ENCODE results near the gene IQSEC1.

The IQSEC1 gene

DNA sequence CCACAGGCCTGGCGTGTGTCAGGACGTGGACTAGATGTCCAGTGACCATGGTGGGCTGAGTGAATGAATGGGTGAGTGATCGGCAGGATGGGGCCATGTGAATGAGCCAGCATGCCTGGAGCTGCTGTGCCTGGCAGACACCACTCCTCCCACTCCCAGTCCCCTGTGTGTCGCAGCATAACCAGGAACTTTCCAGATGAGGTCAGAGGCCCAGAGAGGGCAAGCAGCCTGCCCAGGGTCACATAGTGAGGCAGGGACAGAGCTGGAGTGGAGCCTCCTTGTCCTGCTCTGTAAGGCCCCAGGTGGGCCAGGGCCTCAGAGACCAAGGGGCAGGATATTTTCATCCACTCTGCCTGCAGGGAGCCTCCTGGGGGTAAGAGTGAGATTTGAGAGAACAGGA is 6.4 kb downstream of the IQSEC1 start:
- Histone ChIP-seq H3K9ac (no peak overlapping the region), H3K4me1 (no peaks in the 10 kb centered on the region)

DNA sequence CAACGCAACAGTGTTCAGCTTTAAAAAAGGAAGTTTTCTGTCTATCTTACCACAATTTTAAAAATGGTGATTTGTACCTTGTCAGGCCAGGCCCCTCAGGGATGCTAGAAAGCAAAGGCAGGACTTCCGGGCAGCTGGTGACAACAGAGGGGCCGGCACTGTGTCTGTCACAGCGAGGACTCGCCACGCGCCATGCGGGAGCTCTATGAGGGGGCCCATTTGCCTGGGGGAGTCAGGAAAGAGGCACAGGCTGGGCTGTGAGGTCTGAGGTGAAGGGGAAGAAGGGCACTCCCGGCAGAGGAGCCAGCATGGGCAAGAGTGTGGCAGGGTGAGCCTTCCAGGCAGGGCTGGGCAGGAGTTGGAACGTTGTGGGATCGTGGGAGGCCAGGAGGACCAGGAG is 7.0 kb downstream of the IQSEC1 start:
- Histone ChIP-seq H3K79me2 (no peaks in the 10 kb centered on the region), H3K9me3 (ENCODE audit: control insufficient read depth, low read length) (no peaks in the 10 kb centered on the region), H3K4me2 (ENCODE audit: low read length) (no peak overlapping the region), H3K4me1 (no peaks in the 10 kb centered on the region), H3K36me3 (ENCODE audit: control insufficient read depth, insufficient read depth, low read length) (no peaks in the 10 kb centered on the region), H3K27me3 (ENCODE audit: control insufficient read depth, insufficient read depth, low read length) (no peaks in the 10 kb centered on the region), H3K4me3 (ENCODE audit: low read depth, low read length) (no peak overlapping the region), H2AFZ (no peak overlapping the region), H3K9ac (no peak overlapping the region), H3K27ac (no peak overlapping the region)
- TF ChIP-seq, protein P1, sequence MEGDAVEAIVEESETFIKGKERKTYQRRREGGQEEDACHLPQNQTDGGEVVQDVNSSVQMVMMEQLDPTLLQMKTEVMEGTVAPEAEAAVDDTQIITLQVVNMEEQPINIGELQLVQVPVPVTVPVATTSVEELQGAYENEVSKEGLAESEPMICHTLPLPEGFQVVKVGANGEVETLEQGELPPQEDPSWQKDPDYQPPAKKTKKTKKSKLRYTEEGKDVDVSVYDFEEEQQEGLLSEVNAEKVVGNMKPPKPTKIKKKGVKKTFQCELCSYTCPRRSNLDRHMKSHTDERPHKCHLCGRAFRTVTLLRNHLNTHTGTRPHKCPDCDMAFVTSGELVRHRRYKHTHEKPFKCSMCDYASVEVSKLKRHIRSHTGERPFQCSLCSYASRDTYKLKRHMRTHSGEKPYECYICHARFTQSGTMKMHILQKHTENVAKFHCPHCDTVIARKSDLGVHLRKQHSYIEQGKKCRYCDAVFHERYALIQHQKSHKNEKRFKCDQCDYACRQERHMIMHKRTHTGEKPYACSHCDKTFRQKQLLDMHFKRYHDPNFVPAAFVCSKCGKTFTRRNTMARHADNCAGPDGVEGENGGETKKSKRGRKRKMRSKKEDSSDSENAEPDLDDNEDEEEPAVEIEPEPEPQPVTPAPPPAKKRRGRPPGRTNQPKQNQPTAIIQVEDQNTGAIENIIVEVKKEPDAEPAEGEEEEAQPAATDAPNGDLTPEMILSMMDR (IDR thresholded peaks at IDR 0.05): no peak

More for the DNA sequence above, 6.4 kb downstream of the IQSEC1 start:
- Histone ChIP-seq H3K27ac (no peak overlapping the region), H2AFZ (no peak overlapping the region), H3K27me3 (ENCODE audit: control insufficient read depth, insufficient read depth, low read length) (no peaks in the 10 kb centered on the region), H3K79me2 (no peaks in the 10 kb centered on the region), H3K4me2 (ENCODE audit: low read length) (no peak overlapping the region), H3K9me3 (ENCODE audit: control insufficient read depth, low read length) (no peaks in the 10 kb centered on the region), H3K36me3 (ENCODE audit: control insufficient read depth, insufficient read depth, low read length) (no peaks in the 10 kb centered on the region), H3K4me3 (ENCODE audit: low read depth, low read length) (no peak overlapping the region)
- TF ChIP-seq, protein P1 (IDR thresholded peaks at IDR 0.05): no peak

DNA sequence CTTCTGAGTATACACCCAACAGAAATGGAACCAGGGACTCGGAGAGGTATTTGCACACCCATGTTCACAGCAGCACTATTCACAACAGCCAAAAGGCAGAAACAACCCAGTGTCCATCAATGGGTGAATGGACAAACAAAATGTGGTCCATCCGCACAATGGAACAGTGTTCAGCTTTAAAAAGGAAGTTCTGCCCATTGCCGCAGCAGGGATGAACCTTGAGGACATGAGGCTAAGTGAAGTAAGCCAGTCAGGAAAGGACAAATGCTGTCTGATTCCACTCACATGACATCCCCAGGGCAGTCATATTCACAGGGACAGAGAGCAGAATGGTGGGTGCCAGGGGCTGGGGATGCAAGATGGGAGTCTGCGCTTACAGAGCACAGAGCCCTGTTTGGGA is 7.5 kb downstream of the IQSEC1 start:
- Histone ChIP-seq H3K4me1 (no peaks in the 10 kb centered on the region), H3K79me2 (no peaks in the 10 kb centered on the region), H3K9me3 (ENCODE audit: control insufficient read depth, low read length) (no peaks in the 10 kb centered on the region), H3K4me2 (ENCODE audit: low read length) (no peak overlapping the region), H3K36me3 (ENCODE audit: control insufficient read depth, insufficient read depth, low read length) (no peaks in the 10 kb centered on the region), H3K9ac (no peak overlapping the region), H3K27me3 (ENCODE audit: control insufficient read depth, insufficient read depth, low read length) (no peaks in the 10 kb centered on the region), H3K27ac (no peak overlapping the region), H2AFZ (no peak overlapping the region), H3K4me3 (ENCODE audit: low read depth, low read length) (no peak overlapping the region)
- TF ChIP-seq, protein P1 (IDR thresholded peaks at IDR 0.05): no peak

DNA sequence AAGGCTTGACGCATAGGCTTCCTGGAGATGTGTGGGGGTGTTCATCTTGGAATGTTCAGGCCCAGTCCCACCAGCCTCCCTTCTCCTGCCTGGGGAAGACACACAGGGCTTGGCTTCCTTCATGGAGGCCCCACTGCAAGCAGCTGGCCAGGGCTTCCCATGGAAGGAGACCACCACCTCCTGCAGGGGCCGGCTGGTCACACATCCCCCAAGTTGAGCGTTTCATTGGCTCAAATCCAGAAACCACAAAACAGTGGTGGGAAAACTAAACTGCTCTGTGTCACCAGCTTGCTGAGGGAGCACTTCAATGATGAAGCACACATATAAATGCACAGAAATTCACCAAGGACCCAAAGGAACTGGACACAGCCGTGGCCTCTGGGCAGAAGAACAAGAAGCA is 8.3 kb downstream of the IQSEC1 start:
- no peak overlapping the region for H3K4me3 ChIP-seq (ENCODE audit: low read depth, low read length)
- no peaks in the 10 kb centered on the region for H3K27me3 ChIP-seq (ENCODE audit: control insufficient read depth, insufficient read depth, low read length)
- H3K36me3 ChIP-seq (ENCODE audit: control insufficient read depth, insufficient read depth, low read length): no peaks in the 10 kb centered on the region
- no peak overlapping the region for H3K9ac ChIP-seq
- no peaks in the 10 kb centered on the region for H3K79me2 ChIP-seq
- no peaks in the 10 kb centered on the region for H3K4me1 ChIP-seq
- no peak overlapping the region for H3K4me2 ChIP-seq (ENCODE audit: low read length)
- no peaks in the 10 kb centered on the region for H3K9me3 ChIP-seq (ENCODE audit: control insufficient read depth, low read length)
- no peak overlapping the region for H3K27ac ChIP-seq
- no peak overlapping the region for H2AFZ ChIP-seq
- TF ChIP-seq, protein P1 (IDR thresholded peaks at IDR 0.05): no peak

DNA sequence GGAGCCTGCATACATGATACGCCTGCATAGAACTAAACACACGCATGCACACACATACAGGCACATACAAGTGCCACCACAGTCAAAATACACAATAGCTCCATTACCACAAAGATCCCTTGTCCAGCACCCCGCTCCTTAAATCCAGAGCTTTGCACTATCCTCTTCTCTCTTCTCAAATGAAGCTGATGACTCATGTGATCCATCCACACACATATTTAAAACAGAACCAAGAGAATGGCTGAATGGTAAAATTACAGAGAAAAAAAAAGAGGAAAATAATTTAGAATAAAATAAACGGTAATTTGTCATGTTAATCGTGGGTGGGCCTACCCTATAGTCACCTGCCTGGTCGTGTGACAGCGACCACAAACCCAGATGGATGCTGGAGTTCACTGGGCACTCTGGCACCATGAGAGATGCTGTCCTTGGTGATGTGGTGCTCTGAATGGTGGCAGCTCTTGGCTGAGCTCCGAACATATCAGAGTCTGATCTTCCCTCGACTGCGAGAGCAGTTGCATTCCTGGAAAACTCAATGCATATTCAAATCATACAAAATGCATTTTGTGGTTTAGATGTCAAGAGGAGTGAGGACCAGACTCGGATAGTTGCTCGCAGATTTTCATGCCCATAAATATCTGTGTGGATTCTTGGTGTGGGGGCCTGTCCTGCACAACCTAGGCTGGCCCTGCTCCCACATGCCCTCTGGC is 8.9 kb downstream of the IQSEC1 start:
- Histone ChIP-seq H2AFZ (no peak overlapping the region), H3K4me2 (ENCODE audit: low read length) (no peak overlapping the region), H3K79me2 (no peaks in the 10 kb centered on the region), H3K27ac (no peak overlapping the region), H3K4me1 (no peaks in the 10 kb centered on the region), H3K27me3 (ENCODE audit: control insufficient read depth, insufficient read depth, low read length) (no peaks in the 10 kb centered on the region), H3K4me3 (ENCODE audit: low read depth, low read length) (no peak overlapping the region), H3K36me3 (ENCODE audit: control insufficient read depth, insufficient read depth, low read length) (no peaks in the 10 kb centered on the region), H3K9ac (no peak overlapping the region), H3K9me3 (ENCODE audit: control insufficient read depth, low read length) (no peaks in the 10 kb centered on the region)
- TF ChIP-seq, protein P1 (IDR thresholded peaks at IDR 0.05): no peak

Measured in parathyroid adenoma (tissue), 2 donors.